HG03095 (cell line): Measurements from ENCODE around the gene TMEM30A.
A peak's percentile ranks its signal among the peaks of the same experiment; 100 is the strongest.

Source experiments
- ATAC-seq: cut with Tn5 transposase; IDR thresholded peaks from one replicate; pipeline ENCODE4 v1.9.1; 2021; ENCODE audit warnings: moderate library complexity; ENCODE audit not compliant: unreplicated experiment

Gene TMEM30A

DNA sequence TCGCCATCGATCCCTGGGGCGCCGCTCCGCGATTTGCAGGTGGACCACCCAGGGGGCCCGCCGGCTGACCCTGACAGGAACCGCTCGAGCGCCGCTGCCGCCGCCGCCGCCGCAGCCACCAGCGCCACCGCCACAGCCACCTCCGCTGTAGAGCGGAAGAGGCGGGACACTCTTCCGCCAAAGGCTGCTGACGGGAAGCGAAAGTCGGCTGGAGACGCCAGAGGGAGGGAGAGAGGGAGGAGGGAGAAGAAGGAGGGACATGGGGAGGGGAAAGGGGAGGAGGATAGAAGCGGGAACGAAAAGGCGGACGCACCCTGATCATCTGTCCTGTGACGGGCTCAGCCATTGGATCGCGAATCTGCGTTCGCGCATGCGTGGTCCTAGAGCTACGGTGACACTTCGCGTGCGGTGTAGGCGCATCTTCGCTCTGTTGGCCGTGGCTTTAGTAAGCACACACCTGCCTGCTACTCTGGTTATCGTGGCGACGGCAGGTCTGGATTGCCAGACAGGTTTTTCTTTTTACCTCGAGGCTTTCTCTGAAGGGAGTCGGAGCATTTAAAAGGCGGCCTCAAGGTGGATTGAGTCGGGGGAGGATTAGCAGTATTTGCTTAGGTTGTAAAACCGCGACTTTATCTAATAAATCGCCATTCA, at the start of gene TMEM30A:
TMEM30A (minus strand) TSS at position 161 of the 651 bp plus-strand sequence; CDS start at position 7, 154 bp downstream.
- peak; percentile 89 for ATAC-seq

DNA sequence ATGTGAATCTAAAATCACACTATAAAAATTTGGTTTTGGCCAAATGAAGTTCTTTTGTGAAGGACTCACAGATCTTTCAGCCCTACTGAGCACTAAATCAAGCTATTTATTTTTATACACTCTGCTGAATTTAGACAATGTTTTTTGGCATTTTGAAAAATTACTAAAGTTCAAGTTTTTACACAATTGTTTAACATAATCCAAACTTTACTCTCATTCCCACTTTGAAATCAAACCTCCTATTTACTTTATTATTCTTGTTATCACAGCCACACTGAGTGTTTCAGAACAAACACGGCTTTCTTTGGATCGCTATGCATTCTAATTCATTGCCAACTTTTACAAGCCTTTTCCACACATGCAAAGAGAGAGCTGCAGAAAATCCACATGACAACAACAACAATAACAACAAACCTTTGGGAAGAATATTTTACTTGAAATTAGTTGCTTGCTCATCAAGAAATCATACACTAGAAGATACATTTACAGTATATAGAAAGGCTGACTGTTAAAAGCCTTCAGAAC, 49.1 kb upstream of the TMEM30A start:
- no peak for ATAC-seq

GRCh38 chr6:75331151-75331550, 46.6 kb upstream of the TMEM30A start:
- ATAC-seq, result no peak

GRCh38 chr6:75329703-75330102, 45.1 kb upstream of the TMEM30A start:
- no peak for ATAC-seq

DNA sequence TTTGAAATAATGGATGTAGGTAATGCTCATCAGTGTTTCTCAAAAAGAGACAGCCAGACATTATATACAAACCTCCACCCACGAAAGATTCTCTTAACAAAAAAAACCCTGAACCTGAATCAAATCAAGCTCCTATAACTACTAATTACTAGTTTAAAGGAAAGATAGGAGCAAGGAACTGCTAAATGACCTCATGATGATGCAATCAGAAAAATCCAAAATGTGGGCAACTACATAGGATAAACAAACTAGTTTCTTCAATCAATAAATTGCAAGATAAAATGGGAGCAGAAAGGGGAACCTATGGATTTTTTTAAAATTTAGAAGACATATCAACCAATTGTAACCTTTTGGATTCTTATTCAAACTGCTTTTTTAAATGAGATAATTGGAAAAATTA, 43.2 kb upstream of the TMEM30A start:
- no peak for ATAC-seq

DNA sequence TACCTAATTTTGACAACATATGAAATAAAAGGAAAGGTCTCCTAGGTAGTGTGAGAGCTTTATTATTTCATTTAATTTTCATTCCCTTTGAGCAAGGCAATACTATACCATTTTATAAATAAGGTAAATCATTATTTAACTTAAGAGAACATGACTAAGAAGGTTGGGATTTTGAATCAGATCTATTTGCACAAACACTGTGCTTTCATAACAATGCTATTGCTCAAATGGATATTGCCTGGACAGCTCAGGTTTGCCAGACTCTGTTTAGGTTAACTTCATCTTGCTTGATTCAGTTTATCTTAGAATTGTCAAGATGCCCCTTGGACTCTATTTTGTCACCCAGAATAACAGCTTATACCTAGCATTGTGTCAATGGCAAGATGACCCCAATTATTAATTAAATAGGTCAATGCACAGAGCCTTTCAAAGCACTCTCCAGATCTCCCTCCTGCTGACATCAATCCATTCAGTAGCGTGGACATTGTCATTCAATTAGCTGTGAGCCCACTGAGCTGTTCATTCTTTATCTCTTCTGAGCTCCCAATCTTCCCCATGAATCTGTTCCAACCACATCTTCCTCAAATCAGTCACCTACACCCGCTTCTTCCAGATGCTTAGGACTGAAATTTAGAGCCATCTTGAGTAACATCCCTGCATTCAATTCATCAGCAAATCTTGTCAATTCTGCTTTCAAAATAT, 42.1 kb upstream of the TMEM30A start:
- ATAC-seq, result no peak

DNA sequence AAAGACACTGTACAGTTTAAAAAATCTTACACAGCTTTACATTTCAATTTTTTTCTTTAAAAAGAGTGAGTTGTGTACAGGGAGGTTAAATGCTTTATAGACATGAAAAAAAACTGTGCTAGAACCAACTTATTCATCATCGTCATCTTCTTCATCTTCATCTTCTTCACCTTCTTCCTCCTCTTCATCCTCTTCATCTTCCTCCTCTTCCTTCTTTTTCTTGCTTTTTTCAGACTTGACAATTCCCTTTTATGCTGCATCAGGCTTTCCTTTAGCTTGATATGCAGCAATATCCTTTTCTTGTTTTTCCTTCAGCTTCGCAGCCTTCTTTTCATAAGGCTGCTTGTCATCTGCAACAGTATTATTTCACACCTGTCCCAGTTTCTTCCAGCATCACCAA, 34.3 kb upstream of the TMEM30A start:
- ATAC-seq, result no peak

GRCh38 chr6:75317503-75318206, 33.1 kb upstream of the TMEM30A start:
- ATAC-seq, result no peak

DNA sequence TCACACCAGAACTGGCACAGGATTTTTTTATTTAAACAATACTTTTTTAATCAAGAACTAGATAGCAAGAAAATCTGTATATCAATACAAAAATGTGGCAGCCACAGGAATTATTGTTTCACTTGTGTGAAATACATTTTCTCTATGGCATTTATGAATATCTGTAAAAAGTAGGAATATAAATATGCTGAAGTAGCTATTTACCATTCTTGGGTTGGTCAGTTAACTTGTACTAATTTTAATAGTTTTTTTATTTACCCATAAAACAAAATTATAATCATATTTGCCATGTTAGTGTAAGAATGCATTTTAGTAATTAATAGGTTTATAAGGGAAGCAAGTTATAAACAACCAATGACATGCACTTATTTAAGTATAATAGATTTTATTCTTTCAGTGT, 31.4 kb upstream of the TMEM30A start:
- ATAC-seq, result no peak

- ATAC-seq, result no peak
Observed at GRCh38 chr6:75308250-75308988, 23.8 kb upstream of the TMEM30A start.

GRCh38 chr6:75307364-75308004, 22.9 kb upstream of the TMEM30A start:
- ATAC-seq, result no peak

- ATAC-seq, result no peak
Observed at GRCh38 chr6:75306064-75306463, 21.5 kb upstream of the TMEM30A start.

- no peak for ATAC-seq
Observed at GRCh38 chr6:75305573-75305972, 21.0 kb upstream of the TMEM30A start.

GRCh38 chr6:75302280-75302679, 17.7 kb upstream of the TMEM30A start:
- ATAC-seq, result no peak

DNA sequence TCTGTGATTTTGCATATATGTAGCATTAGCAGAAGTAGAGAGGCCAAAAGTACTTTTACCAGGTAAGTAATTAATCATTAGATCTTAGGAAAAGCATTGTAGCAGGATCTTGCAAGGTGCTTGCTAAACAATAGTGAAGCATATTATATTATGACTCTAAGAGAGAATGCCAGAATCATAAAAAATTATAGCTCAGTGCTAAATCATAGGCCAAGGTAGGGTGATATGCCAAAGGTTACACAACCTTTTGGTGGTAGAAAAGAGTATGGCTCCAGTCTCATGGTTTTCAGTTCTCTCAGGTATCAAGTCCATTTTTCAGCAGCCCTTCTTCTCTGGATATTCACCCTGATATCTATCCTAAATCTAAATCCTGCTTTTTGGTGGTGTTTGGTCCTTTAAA, 16.9 kb upstream of the TMEM30A start:
- ATAC-seq, result no peak

DNA sequence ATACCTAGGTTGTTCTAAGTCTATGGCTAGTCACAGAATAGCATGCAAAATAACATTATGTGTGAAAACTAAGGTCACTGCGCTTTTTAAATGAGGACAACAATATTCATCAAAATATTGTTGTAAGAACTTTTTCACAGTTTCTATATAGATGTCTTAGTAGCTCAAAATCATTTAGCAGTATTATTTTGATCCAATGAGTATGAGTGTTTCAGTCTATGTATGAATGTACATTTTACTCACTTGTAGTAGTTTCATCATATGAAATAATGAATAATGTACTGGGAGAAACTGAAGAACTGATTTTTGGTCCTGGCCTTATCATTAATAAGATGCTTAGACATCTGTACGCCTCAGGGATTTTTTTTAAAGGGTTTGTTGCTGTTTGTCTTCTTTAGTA, 16.5 kb upstream of the TMEM30A start:
- ATAC-seq, result no peak

- no peak for ATAC-seq
Observed at GRCh38 chr6:75300531-75300855, 15.9 kb upstream of the TMEM30A start.

- ATAC-seq, result no peak
Observed at GRCh38 chr6:75299801-75300530, 15.4 kb upstream of the TMEM30A start.

DNA sequence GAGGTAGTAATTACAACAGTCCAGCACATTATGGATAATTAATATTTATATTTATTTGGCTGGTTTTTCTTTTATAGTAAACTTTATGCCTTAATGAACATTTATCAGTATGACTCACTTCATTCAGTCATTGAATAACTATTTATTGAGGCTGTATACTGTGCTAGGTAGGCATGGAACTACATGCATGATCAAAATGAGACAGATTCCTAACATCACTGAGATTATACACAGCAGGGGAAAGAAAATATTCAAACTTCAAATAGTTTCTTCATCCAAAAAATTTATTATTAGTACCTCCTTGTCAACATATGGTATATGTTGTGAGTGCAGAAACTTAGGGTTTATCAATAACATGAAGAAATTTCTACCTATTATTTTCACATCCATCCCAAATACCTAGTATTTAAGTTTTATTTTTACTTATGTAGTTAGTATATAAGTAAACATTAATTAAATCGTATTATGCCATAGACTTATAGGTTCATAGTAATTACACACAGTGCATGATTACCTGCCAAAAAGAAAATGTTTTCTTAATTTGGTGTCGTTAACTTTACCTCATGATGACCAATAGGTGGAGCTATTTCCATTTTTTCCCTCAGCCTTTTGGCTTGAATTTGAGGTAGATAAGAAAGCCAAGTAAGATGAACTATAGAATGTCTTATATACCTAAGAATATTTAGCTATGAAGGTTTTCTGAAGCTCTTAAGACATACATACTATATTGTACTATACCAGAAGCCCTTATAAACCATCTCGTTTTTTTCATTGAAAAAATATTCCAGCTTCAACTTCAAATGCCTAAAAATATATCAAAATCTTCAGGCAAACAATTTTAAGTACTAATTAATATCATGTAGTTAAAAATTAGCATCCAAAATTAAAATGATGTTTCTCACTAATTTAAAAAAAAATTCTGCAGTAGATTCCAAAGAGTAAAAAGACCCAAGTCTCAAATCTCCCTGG, 12.5 kb upstream of the TMEM30A start:
- ATAC-seq, result peak; percentile 62
